HEK293T (cell line): ENCODE results near the gene CCDC92B.

Source experiments
- CTCF ChIA-PET: fragments of 350-600 bp; formaldehyde crosslinking; extraction: SDS; loops from one replicate; lab custom pipeline; 2021; ENCODE audit warnings: antibody characterized with exemption, inconsistent platforms; lab: Yijun Ruan, JAX
- POLR2A ChIA-PET: fragments of 350-600 bp; formaldehyde crosslinking; extraction: SDS; loops from one replicate; lab custom pipeline; 2020; ENCODE audit warnings: antibody characterized with exemption, inconsistent platforms; lab: Yijun Ruan, JAX
- DNase-seq: peaks from one replicate; pipeline ENCODE4 v3.0.0; 2012; ENCODE audit warnings: mixed read lengths; ENCODE audit errors: extremely low spot score
- ARNT ChIP-seq: fragments of 450-650 bp; IDR thresholded peaks from 2 replicates; pipeline ENCODE4 v1.6.1; 2017; ENCODE audit warnings: mild to moderate bottlenecking
- BHLHE40 ChIP-seq: fragments of 450-650 bp; IDR thresholded peaks from 2 replicates; pipeline ENCODE4 v1.6.1; 2016; ENCODE audit warnings: mild to moderate bottlenecking, moderate library complexity, borderline replicate concordance
- CTBP1 ChIP-seq: fragments of 450-650 bp; IDR thresholded peaks from 2 replicates; pipeline ENCODE4 v1.6.1; 2016; ENCODE audit warnings: borderline replicate concordance
- ELF4 ChIP-seq: fragments of 450-650 bp; IDR thresholded peaks from 2 replicates; pipeline ENCODE4 v1.6.1; 2017; ENCODE audit warnings: antibody characterized with exemption
- FOXA1 ChIP-seq: fragments of 450-650 bp; IDR thresholded peaks from 2 replicates; pipeline ENCODE4 v1.6.1; 2016; ENCODE audit warnings: mild to moderate bottlenecking
- FOXK2 ChIP-seq: fragments of 450-650 bp; IDR thresholded peaks from 2 replicates; pipeline ENCODE4 v1.6.1; 2016; ENCODE audit warnings: mild to moderate bottlenecking
- FOXM1 ChIP-seq: fragments of 450-650 bp; IDR thresholded peaks from 2 replicates; pipeline ENCODE4 v1.6.1; 2017; ENCODE audit warnings: mild to moderate bottlenecking, borderline replicate concordance
- HDGF ChIP-seq: fragments of 450-650 bp; IDR thresholded peaks from 2 replicates; pipeline ENCODE4 v1.6.1; 2017; ENCODE audit warnings: antibody characterized with exemption, borderline replicate concordance
- L3MBTL2 ChIP-seq: fragments of 450-650 bp; conservative IDR thresholded peaks from 2 replicates; pipeline ENCODE4 v1.6.1; 2016; ENCODE audit warnings: mild to moderate bottlenecking
- LEF1 ChIP-seq: fragments of 450-650 bp; IDR thresholded peaks from 2 replicates; pipeline ENCODE4 v1.6.1; 2017; ENCODE audit warnings: mild to moderate bottlenecking, borderline replicate concordance
- NFRKB ChIP-seq: fragments of 450-650 bp; IDR thresholded peaks from 2 replicates; pipeline ENCODE4 v1.6.1; 2016; ENCODE audit warnings: mild to moderate bottlenecking, moderate library complexity
- PKNOX1 ChIP-seq: fragments of 450-650 bp; IDR thresholded peaks from 2 replicates; pipeline ENCODE4 v1.6.1; 2016
- SP1 ChIP-seq: fragments of 450-650 bp; IDR thresholded peaks from 2 replicates; pipeline ENCODE4 v1.6.1; 2017
- SUZ12 ChIP-seq: fragments of 450-650 bp; IDR thresholded peaks from 2 replicates; pipeline ENCODE4 v1.6.1; 2016; ENCODE audit warnings: mild to moderate bottlenecking
- TARDBP ChIP-seq: fragments of 450-650 bp; IDR thresholded peaks from 2 replicates; pipeline ENCODE4 v1.6.1; 2016
- ZNF384 ChIP-seq: fragments of 450-650 bp; IDR thresholded peaks from 2 replicates; pipeline ENCODE4 v1.6.1; 2016

CCDC92B gene

GRCh38 chr17:2730764-2731353, 18.6 kb downstream of the CCDC92B start:
- ChIA-PET CTCF (no interaction called here), POLR2A (no interaction called here)
- no peak for TF ChIP-seq SP1
- TF ChIP-seq BHLHE40 = no peak
- no peak for TF ChIP-seq CTBP1
- no peak for TF ChIP-seq TARDBP
- TF ChIP-seq ELF4 = no peak
- no peak for TF ChIP-seq LEF1
- no peak for TF ChIP-seq L3MBTL2
- no peak for TF ChIP-seq ARNT
- no peak for TF ChIP-seq FOXA1
- no peak for TF ChIP-seq FOXM1
- DNase-seq = no peak

DNA sequence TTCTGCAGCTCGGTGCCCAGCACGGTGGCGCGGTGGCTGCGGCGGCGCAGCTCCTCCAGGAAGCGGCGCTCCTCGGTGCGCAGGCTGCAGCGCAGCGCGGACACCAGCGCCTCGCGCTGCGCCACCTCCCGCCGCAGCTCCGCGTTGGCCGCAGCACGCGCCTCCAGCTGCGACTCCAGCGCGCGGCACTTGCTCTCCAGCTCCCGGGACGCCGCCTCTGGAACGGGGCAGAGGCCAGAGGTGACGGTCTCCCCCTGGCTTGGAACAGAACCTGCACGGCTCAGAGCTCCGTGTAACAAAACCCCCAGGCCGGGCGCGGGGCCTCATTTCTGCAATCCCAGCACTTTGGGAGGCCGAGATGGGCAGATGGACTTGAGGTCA, 24.7 kb downstream of the CCDC92B start:
- CTCF ChIA-PET = interaction anchor here (0.6 to 0.7 kb wide), 2 partner anchors 48 to 309 kb away, joined by 3 read pairs; no protein-coding TSS in a partner anchor
- POLR2A ChIA-PET = no interaction called here

DNA sequence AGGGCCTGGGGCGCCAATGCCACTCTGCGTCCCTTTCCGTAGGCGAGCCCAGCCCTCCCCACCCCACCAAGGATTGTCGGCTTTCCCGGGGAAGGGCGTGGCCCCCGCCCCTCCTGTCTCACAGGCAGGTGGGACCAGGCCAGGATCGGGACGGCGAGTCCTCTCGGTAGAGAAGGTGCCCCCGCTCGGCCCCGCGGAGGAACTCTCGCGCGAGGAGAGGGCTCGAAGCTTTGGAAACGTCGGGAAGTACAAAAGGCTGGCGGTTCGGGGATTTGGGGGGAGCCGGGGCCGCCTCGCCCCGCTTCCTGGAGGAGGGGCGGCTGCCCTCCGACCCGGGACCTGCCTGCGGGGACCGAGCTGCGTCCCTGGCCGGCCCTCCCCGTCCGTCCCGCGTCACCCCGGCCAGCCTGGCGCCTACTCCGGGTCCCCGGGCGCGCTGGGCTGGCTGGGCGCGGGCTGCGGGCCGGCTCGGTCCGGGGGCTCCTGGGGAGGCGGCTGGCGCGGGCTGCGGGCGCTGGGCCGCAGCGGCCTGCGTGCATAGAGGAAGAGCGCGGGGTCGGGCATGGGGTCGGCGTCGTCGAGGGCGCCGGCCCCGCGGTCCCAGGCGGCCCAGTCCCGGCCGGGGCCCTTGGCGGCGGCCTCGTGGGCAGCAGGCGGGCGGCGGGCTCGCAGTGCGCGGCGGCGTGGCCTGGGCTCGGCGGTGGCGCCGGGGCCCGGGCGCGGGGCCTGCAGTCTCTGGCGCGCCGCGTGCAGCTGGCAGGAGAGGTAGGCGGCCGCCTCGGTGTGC, 25.3 kb downstream of the CCDC92B start:
- POLR2A ChIA-PET = no interaction called here
- no peak for DNase-seq
- TF ChIP-seq L3MBTL2 (no peak), ZNF384 (no peak), ARNT (no peak), ELF4 (no peak), SUZ12 (no peak), HDGF (no peak)
- CTCF ChIA-PET = interaction anchor here (0.6 to 0.7 kb wide), 2 partner anchors 47 to 309 kb away, joined by 3 read pairs; no protein-coding TSS in a partner anchor

More for the DNA sequence above, 24.7 kb downstream of the CCDC92B start:
- no peak for TF ChIP-seq ZNF384
- peak; percentile 64 for TF ChIP-seq L3MBTL2
- DNase-seq = peak; percentile 80

DNA sequence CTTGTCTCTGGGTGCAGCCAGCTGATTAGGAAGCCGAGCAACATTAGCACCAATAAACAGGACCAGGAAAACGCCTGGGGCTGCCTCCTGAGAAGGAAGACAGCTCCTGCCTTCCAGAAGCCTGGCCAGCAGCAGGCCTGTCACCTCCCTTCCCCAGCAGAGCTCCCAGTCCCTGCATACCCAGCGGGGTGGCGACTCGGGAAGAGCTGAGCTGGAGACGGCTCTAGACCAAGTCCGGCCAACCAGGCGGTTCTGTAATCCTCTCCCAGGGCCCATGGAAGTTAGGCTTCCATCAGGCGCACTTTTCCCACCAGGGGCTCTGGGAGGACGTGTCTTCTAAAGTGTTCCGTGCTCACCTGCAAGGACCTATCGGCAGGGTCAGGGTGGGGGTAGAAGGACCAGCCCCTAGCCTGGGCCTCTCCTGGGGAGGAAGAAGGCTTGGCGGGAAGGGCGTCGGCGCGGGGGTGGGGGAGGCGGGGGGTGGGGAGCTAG, 25.9 kb downstream of the CCDC92B start:
- POLR2A ChIA-PET = no interaction called here
- DNase-seq = no peak
- CTCF ChIA-PET = no interaction called here
- TF ChIP-seq FOXM1 (no peak), ELF4 (no peak), SUZ12 (no peak), ARNT (no peak), CTBP1 (no peak), ZNF384 (no peak)

DNA sequence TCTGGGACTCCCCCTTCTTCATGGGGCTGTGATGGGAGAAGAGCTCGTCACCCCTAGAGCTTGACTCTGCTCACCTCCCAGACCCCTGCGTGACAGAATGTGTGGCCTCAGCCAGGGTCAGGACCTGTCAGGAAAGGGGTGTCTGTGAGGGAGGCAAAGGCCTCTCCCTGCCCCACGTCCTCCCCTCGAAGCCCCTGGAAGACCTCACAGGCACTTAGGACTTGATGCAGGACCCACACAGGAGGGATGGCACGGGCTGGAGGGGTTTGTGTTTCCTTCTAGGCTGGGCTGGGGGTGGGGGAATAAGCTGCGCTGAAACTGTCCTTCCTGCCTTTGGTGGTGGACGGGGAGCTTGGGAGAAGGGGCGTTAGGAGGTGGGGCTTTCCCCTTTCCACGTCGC, 26.8 kb downstream of the CCDC92B start:
- POLR2A ChIA-PET = no interaction called here
- DNase-seq = no peak
- TF ChIP-seq ZNF384 (no peak), NFRKB (no peak), SP1 (no peak), ARNT (no peak), HDGF (no peak), PKNOX1 (no peak)
- CTCF ChIA-PET = no interaction called here

DNA sequence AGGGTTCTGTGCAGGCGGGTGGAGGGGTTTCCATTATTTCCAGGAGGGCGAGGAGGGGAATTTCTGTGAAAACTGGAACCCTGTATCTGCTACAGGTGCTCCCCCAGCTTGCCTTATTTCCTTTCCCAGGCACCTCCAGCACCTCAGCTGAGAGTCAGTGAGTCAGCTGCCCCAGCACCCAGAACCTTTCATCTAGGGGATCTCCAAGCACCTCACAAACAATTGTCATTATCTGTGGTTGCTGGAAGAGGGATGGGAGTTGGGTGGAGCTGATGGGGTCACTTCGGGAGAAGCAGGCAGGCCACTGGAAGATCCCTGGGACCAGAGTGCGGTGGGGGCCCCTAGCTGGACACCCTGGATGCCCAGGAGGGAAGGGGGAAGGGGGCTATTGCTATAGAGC, 27.8 kb downstream of the CCDC92B start:
- POLR2A ChIA-PET = no interaction called here

DNA sequence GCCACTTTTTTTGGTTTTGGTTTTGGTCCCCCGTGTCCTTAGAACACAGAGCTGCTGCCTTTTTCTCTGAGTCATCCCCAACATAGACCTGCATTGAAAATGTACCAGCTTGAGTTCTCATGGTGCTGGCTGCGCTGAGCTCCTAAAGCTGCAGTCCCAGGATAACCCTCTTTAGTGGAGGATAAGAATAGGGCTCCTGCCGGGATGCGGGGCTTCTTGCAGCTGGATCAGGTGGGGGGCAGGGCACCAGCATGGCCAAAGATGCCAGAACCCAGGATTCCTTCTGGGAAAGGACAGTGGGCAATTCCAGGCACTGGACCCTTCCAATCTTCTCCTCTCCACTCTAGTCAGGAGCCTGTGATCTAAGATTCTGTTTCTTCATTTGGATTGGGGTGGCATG, 29.6 kb downstream of the CCDC92B start:
- ChIA-PET POLR2A (no interaction called here), CTCF (no interaction called here)
- DNase-seq = no peak
- no peak for TF ChIP-seq ARNT
- TF ChIP-seq CTBP1 = no peak
- no peak for TF ChIP-seq TARDBP
- no peak for TF ChIP-seq LEF1

More for the DNA sequence above, 27.8 kb downstream of the CCDC92B start:
- CTCF ChIA-PET = no interaction called here
- no peak for TF ChIP-seq TARDBP
- no peak for TF ChIP-seq L3MBTL2
- no peak for TF ChIP-seq NFRKB
- DNase-seq = no peak

DNA sequence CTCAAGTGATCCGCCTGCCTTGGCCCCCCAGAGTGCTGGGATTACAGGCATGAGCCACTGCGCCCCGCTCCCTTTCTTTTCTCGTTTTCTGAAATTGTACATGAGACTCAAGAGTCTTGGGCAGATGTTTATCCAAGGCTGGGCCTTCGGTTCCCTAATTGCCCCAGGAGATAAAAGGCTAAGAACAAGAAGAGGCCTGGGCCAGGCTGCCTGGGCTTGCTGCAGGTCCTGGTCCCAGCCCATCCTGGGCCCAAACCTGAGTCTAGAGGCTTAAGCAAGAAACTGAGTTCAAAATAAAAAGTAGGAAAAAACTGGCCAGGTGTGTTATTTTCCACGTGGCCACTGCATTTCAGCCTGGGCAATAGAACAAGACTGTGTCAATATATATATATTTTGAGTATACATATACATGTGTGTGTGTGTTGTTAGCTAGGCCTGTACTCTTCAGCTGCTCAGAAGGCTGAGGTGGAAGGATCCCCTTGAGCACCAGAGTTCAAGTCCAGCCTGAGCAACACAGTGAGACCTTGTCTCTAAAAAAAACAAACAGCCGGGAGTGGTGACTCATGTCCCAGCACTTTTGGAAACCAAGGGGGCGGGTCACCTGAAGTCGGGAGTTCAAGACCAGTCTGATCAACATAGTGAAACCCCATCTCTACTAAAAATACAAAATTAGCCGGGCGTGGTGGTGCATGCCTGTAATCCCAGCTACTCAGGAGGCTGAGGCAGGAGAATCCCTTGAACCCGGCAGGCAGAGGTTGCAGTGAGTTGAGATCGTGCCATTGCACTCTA, 31.1 kb downstream of the CCDC92B start:
- DNase-seq = no peak
- ChIA-PET CTCF (interaction anchor here (0.5 kb wide), 1 partner anchor 95 kb away, joined by 3 read pairs; no protein-coding TSS in a partner anchor), POLR2A (no interaction called here)
- TF ChIP-seq FOXA1 (no peak), TARDBP (no peak), BHLHE40 (no peak), L3MBTL2 (no peak), FOXK2 (no peak), LEF1 (no peak), HDGF (no peak), ELF4 (no peak), NFRKB (no peak), SUZ12 (no peak), CTBP1 (no peak), FOXM1 (no peak), ZNF384 (no peak), ARNT (no peak), PKNOX1 (no peak), SP1 (no peak)
